ENCODE measurements around the gene NTMT1. TPM values are rescaled to one million over a fixed set of nuclear protein-coding genes. Genes with fewer than 3 reads are reported as not detected.
A peak's percentile ranks its signal among the peaks of the same experiment; 100 is the strongest.

NTMT1 gene
- total RNA-seq, 1 donor from 2014 or later = 55.1 TPM

GRCh38 chr9:129606161-129607026, 19.6 kb upstream of the NTMT1 start:
- Mint-ChIP-seq H3K9me3 (ENCODE audit: unreplicated experiment) (no peaks in the 10 kb centered on the region), H3K4me3 (ENCODE audit: unreplicated experiment) (no peak overlapping the region), H3K4me1 (ENCODE audit: low read depth, unreplicated experiment) (peaks cover 17% of the 10 kb centered on the region), H3K36me3 (ENCODE audit: low read depth, unreplicated experiment) (no peaks in the 10 kb centered on the region), H3K27ac (ENCODE audit: unreplicated experiment) (peak overlapping the region; percentile 58), H3K27me3 (ENCODE audit: low read depth, unreplicated experiment) (no peaks in the 10 kb centered on the region)
- Histone ChIP-seq H3K27me3 (ENCODE audit: insufficient read depth, low read length) (no peaks in the 10 kb centered on the region), H3K9ac (ENCODE audit: low read length) (no peak overlapping the region), H3K4me2 (ENCODE audit: low read length) (no peak overlapping the region), H4K20me1 (ENCODE audit: insufficient read depth, low read length) (no peaks in the 10 kb centered on the region), H3K36me3 (ENCODE audit: insufficient read depth, low read length) (no peaks in the 10 kb centered on the region), H3K9me3 (ENCODE audit: insufficient read depth, low read depth, low read length) (no peaks in the 10 kb centered on the region), H2AFZ (ENCODE audit: low read depth, low read length) (peak overlapping the region; percentile 24), H3K79me2 (ENCODE audit: insufficient read depth, low read length) (no peaks in the 10 kb centered on the region), H3K27ac (ENCODE audit: low read depth, low read length) (no peak overlapping the region), H3K4me3 (ENCODE audit: insufficient read depth, low read depth, low read length) (no peak overlapping the region), H3K4me1 (ENCODE audit: insufficient read depth, low read length) (peaks cover 21% of the 10 kb centered on the region)
- DNase-seq (ENCODE audit: low read depth) (no peak), FAIRE-seq (no peak)
- TF ChIP-seq, protein P1, sequence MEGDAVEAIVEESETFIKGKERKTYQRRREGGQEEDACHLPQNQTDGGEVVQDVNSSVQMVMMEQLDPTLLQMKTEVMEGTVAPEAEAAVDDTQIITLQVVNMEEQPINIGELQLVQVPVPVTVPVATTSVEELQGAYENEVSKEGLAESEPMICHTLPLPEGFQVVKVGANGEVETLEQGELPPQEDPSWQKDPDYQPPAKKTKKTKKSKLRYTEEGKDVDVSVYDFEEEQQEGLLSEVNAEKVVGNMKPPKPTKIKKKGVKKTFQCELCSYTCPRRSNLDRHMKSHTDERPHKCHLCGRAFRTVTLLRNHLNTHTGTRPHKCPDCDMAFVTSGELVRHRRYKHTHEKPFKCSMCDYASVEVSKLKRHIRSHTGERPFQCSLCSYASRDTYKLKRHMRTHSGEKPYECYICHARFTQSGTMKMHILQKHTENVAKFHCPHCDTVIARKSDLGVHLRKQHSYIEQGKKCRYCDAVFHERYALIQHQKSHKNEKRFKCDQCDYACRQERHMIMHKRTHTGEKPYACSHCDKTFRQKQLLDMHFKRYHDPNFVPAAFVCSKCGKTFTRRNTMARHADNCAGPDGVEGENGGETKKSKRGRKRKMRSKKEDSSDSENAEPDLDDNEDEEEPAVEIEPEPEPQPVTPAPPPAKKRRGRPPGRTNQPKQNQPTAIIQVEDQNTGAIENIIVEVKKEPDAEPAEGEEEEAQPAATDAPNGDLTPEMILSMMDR (IDR thresholded peaks at IDR 0.05; ENCODE audit: insufficient read depth, low read depth, low read length) = no peak
- no peak for TF ChIP-seq EZH2 (IDR thresholded peaks at IDR 0.05; ENCODE audit: insufficient read depth, low read length)

DNA sequence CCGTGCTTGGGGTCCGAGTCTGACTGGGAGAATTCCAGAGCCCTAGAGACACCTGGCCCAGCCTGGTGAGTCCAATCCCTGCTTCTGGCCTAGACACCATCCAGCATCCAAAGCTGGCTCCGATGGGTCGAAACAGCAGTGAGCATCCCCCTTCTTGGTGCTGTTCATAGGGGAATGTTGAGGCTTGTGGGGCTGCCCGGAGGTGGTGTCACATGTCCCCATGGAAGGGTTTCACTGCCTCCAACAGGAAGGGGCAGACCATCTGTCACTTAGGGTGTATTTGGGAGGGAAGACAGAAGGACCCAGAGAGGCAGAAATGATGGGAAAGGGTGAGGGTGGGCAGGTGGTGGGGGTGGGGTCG, 19.0 kb upstream of the NTMT1 start:
- Mint-ChIP-seq H3K4me1 (ENCODE audit: low read depth, unreplicated experiment) (peaks cover 17% of the 10 kb centered on the region), H3K4me3 (ENCODE audit: unreplicated experiment) (no peak overlapping the region), H3K36me3 (ENCODE audit: low read depth, unreplicated experiment) (no peaks in the 10 kb centered on the region), H3K9me3 (ENCODE audit: unreplicated experiment) (no peaks in the 10 kb centered on the region), H3K27me3 (ENCODE audit: low read depth, unreplicated experiment) (no peaks in the 10 kb centered on the region), H3K27ac (ENCODE audit: unreplicated experiment) (peak overlapping the region; percentile 58)
- Histone ChIP-seq H4K20me1 (ENCODE audit: insufficient read depth, low read length) (no peaks in the 10 kb centered on the region), H2AFZ (ENCODE audit: low read depth, low read length) (no peak overlapping the region), H3K79me2 (ENCODE audit: insufficient read depth, low read length) (no peaks in the 10 kb centered on the region), H3K4me3 (ENCODE audit: insufficient read depth, low read depth, low read length) (no peak overlapping the region), H3K4me2 (ENCODE audit: low read length) (no peak overlapping the region), H3K9ac (ENCODE audit: low read length) (no peak overlapping the region), H3K9me3 (ENCODE audit: insufficient read depth, low read depth, low read length) (no peaks in the 10 kb centered on the region), H3K27ac (ENCODE audit: low read depth, low read length) (no peak overlapping the region), H3K36me3 (ENCODE audit: insufficient read depth, low read length) (no peaks in the 10 kb centered on the region), H3K4me1 (ENCODE audit: insufficient read depth, low read length) (peaks cover 21% of the 10 kb centered on the region), H3K27me3 (ENCODE audit: insufficient read depth, low read length) (no peaks in the 10 kb centered on the region)
- FAIRE-seq = no peak
- DNase-seq (ENCODE audit: low read depth) = no peak
- TF ChIP-seq EZH2 (IDR thresholded peaks at IDR 0.05; ENCODE audit: insufficient read depth, low read length) = no peak
- TF ChIP-seq, protein P1 (IDR thresholded peaks at IDR 0.05; ENCODE audit: insufficient read depth, low read depth, low read length) = no peak
